ENCODE results near the gene DNAAF1. TPM values are rescaled to one million over a fixed set of nuclear protein-coding genes. Genes with fewer than 3 reads are reported as not detected.
A peak's percentile ranks its signal among the peaks of the same experiment; 100 is the strongest.

The DNAAF1 gene
- total RNA-seq, 1 donor from 2014 or later: not detected

- no peak for DNase-seq (ENCODE audit: low spot score)
- H3K27me3 Mint-ChIP-seq (ENCODE audit: low read depth): peaks cover 17% of the 10 kb centered on the region
- TF ChIP-seq, protein P1, sequence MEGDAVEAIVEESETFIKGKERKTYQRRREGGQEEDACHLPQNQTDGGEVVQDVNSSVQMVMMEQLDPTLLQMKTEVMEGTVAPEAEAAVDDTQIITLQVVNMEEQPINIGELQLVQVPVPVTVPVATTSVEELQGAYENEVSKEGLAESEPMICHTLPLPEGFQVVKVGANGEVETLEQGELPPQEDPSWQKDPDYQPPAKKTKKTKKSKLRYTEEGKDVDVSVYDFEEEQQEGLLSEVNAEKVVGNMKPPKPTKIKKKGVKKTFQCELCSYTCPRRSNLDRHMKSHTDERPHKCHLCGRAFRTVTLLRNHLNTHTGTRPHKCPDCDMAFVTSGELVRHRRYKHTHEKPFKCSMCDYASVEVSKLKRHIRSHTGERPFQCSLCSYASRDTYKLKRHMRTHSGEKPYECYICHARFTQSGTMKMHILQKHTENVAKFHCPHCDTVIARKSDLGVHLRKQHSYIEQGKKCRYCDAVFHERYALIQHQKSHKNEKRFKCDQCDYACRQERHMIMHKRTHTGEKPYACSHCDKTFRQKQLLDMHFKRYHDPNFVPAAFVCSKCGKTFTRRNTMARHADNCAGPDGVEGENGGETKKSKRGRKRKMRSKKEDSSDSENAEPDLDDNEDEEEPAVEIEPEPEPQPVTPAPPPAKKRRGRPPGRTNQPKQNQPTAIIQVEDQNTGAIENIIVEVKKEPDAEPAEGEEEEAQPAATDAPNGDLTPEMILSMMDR (IDR thresholded peaks at IDR 0.05): no peak
- H3K27ac Mint-ChIP-seq (ENCODE audit: unreplicated experiment): no peak overlapping the region
- H3K4me3 Mint-ChIP-seq (ENCODE audit: unreplicated experiment): no peak overlapping the region
- H3K36me3 Mint-ChIP-seq (ENCODE audit: low read depth): no peaks in the 10 kb centered on the region
- H3K9me3 Mint-ChIP-seq (ENCODE audit: low read depth): peaks cover 5% of the 10 kb centered on the region
- H3K4me1 Mint-ChIP-seq (ENCODE audit: low read depth): peaks cover 3% of the 10 kb centered on the region
These were observed 10.7 kb downstream of the DNAAF1 start for GRCh38 chr16:84155771-84156170.

- DNase-seq (ENCODE audit: low spot score): no peak
- Mint-ChIP-seq H3K4me3 (ENCODE audit: unreplicated experiment) (no peak overlapping the region), H3K27me3 (ENCODE audit: low read depth) (peaks cover 14% of the 10 kb centered on the region), H3K36me3 (ENCODE audit: low read depth) (no peaks in the 10 kb centered on the region), H3K9me3 (ENCODE audit: low read depth) (peaks cover 5% of the 10 kb centered on the region), H3K4me1 (ENCODE audit: low read depth) (peaks cover 3% of the 10 kb centered on the region), H3K27ac (ENCODE audit: unreplicated experiment) (no peak overlapping the region)
- TF ChIP-seq, protein P1 (IDR thresholded peaks at IDR 0.05): peak; percentile 33
These were observed 11.3 kb downstream of the DNAAF1 start for GRCh38 chr16:84156342-84156784.

DNA sequence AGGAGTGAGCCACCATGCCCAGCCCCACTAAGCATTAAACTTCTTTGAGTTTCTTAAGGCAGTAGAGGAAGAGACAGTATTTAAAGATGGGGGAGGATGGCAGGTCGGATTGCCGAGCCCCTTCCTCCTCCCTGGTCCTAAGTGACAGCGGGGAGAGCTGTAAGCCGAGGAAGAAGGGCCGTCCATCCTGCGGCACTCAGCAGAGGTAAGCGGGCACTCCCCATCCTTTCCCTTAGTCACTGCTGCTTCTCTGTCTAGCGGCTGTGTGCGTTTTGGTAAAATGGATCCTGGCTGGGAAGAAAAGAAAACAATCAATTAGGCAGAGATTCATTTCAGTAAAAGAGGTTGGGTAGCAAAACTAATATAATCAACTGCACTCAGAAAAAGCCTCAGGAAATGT is 13.9 kb downstream of the DNAAF1 start:
- Mint-ChIP-seq H3K9me3 (ENCODE audit: low read depth) (peaks cover 5% of the 10 kb centered on the region), H3K27me3 (ENCODE audit: low read depth) (peaks cover 24% of the 10 kb centered on the region), H3K4me1 (ENCODE audit: low read depth) (peaks cover 3% of the 10 kb centered on the region), H3K27ac (ENCODE audit: unreplicated experiment) (no peak overlapping the region), H3K4me3 (ENCODE audit: unreplicated experiment) (no peak overlapping the region), H3K36me3 (ENCODE audit: low read depth) (no peaks in the 10 kb centered on the region)
- no peak for DNase-seq (ENCODE audit: low spot score)
- TF ChIP-seq, protein P1 (IDR thresholded peaks at IDR 0.05): no peak

DNA sequence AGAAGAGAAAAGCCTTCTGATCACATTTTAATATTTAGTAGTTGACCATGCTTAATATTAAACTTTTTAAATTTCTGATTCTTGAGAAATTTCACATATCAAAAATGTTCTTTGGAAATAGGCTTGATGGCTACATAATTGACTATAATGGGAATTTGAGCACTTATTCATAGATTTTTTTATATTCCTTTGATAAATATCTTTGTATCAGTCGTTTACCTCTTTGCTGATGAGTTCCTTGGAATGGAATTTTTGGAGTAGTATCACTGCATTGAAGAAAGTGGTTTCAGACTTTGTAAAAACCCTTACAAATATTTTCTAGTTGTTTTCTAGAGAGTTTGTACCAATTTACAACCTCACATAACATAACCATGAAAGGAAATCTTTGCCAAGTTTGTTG is 14.7 kb downstream of the DNAAF1 start:
- DNase-seq (ENCODE audit: low spot score): no peak
- H3K4me3 Mint-ChIP-seq (ENCODE audit: unreplicated experiment): no peak overlapping the region
- peaks cover 31% of the 10 kb centered on the region for H3K27me3 Mint-ChIP-seq (ENCODE audit: low read depth)

DNA sequence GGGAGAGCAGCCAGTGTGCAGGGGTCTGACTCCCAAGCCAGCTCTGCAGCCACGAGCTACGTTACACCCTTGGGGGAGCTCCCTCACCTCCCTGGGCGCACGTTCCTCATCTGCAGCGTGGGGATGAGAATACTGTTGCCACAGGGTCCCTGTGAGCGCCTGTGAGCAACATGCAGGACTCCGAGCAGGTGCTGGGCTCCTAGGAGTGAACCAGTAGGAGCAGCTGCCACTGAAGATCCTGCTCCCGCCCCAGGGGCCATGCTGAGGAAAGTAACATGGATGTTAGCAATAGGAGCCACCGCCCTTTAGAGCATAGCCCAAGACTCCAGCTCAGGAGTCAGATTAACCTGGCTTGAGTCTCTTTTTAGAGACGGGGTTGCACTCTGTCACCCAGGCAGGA is 15.9 kb downstream of the DNAAF1 start:
- H3K27me3 Mint-ChIP-seq (ENCODE audit: low read depth): peaks cover 38% of the 10 kb centered on the region
- no peak overlapping the region for H3K27ac Mint-ChIP-seq (ENCODE audit: unreplicated experiment)
- DNase-seq (ENCODE audit: low spot score): no peak
- H3K9me3 Mint-ChIP-seq (ENCODE audit: low read depth): peaks cover 3% of the 10 kb centered on the region
- peaks cover 3% of the 10 kb centered on the region for H3K4me1 Mint-ChIP-seq (ENCODE audit: low read depth)
- TF ChIP-seq, protein P1 (IDR thresholded peaks at IDR 0.05): no peak
- H3K4me3 Mint-ChIP-seq (ENCODE audit: unreplicated experiment): no peak overlapping the region
- no peaks in the 10 kb centered on the region for H3K36me3 Mint-ChIP-seq (ENCODE audit: low read depth)

More for the DNA sequence above, 14.7 kb downstream of the DNAAF1 start:
- Mint-ChIP-seq H3K9me3 (ENCODE audit: low read depth) (peaks cover 5% of the 10 kb centered on the region), H3K4me1 (ENCODE audit: low read depth) (peaks cover 3% of the 10 kb centered on the region), H3K36me3 (ENCODE audit: low read depth) (no peaks in the 10 kb centered on the region), H3K27ac (ENCODE audit: unreplicated experiment) (no peak overlapping the region)
- TF ChIP-seq, protein P1 (IDR thresholded peaks at IDR 0.05): no peak

Data from chondrocyte (in vitro differentiated cells).